Natural killer cell treated with Interleukin-12 subunit alpha and Interleukin-12 subunit beta and Interleukin-15 and Interleukin-18, amount 100 ng/mL, for 72 hours (primary cell): ENCODE data around the gene KAT14. TPM values are rescaled to one million over a fixed set of nuclear protein-coding genes. Genes with fewer than 3 reads are reported as not detected.
"Not testable (repeated sequence)": the region's sequence is repeated elsewhere in the genome, so short reads cannot be mapped to it uniquely, and the experiment has no call there.

Experiments
- ATAC-seq, 2 donors: fragments of 150-1000 bp; cut with Tn5 transposase in 1 of 2; sonication (Bioruptor Pico), chemical (Tn5 transposase) in 1 of 2; 2 replicates each; pipeline ENCODE4 v1.10.0; 2021
- DNase-seq: peaks from one replicate; pipeline ENCODE4 v3.0.0; 2022; ENCODE audit warnings: low spot score
- H3K27ac Mint-ChIP-seq, 2 donors: 1 replicate in 1 of 2; 2 replicates in 1 of 2; pipeline ENCODE4 v1.8.0; 2022; ENCODE audit warnings: mixed read lengths in 2 of 2, mild to moderate bottlenecking in 1 of 2, moderate library complexity in 1 of 2
- H3K27me3 Mint-ChIP-seq, 2 donors: 1 replicate in 1 of 2; 2 replicates in 1 of 2; pipeline ENCODE4 v1.8.0; 2022; ENCODE audit warnings: mixed read lengths in 2 of 2
- H3K36me3 Mint-ChIP-seq: one replicate; pipeline ENCODE4 v1.8.0; 2022; ENCODE audit warnings: mixed read lengths
- H3K4me1 Mint-ChIP-seq, 2 donors: 1 replicate in 1 of 2; 2 replicates in 1 of 2; pipeline ENCODE4 v1.8.0; 2022; ENCODE audit warnings: low read depth in 2 of 2, mixed read lengths in 2 of 2, mild to moderate bottlenecking in 1 of 2
- H3K4me3 Mint-ChIP-seq: one replicate; pipeline ENCODE4 v1.8.0; 2022; ENCODE audit warnings: mixed read lengths
- H3K9me3 Mint-ChIP-seq: 2 replicates; pipeline ENCODE4 v1.8.0; 2022; ENCODE audit warnings: mixed read lengths
- total RNA-seq, 2 donors: library from RNA; stranded (reverse); gene quantifications; one replicate each; pipeline ENCODE4 v1.2.3, GENCODE V29; 2022

Gene KAT14, protein sequence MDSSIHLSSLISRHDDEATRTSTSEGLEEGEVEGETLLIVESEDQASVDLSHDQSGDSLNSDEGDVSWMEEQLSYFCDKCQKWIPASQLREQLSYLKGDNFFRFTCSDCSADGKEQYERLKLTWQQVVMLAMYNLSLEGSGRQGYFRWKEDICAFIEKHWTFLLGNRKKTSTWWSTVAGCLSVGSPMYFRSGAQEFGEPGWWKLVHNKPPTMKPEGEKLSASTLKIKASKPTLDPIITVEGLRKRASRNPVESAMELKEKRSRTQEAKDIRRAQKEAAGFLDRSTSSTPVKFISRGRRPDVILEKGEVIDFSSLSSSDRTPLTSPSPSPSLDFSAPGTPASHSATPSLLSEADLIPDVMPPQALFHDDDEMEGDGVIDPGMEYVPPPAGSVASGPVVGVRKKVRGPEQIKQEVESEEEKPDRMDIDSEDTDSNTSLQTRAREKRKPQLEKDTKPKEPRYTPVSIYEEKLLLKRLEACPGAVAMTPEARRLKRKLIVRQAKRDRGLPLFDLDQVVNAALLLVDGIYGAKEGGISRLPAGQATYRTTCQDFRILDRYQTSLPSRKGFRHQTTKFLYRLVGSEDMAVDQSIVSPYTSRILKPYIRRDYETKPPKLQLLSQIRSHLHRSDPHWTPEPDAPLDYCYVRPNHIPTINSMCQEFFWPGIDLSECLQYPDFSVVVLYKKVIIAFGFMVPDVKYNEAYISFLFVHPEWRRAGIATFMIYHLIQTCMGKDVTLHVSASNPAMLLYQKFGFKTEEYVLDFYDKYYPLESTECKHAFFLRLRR
- total RNA-seq: 10 to 100 TPM; 10.6 to 11.0 TPM

DNA sequence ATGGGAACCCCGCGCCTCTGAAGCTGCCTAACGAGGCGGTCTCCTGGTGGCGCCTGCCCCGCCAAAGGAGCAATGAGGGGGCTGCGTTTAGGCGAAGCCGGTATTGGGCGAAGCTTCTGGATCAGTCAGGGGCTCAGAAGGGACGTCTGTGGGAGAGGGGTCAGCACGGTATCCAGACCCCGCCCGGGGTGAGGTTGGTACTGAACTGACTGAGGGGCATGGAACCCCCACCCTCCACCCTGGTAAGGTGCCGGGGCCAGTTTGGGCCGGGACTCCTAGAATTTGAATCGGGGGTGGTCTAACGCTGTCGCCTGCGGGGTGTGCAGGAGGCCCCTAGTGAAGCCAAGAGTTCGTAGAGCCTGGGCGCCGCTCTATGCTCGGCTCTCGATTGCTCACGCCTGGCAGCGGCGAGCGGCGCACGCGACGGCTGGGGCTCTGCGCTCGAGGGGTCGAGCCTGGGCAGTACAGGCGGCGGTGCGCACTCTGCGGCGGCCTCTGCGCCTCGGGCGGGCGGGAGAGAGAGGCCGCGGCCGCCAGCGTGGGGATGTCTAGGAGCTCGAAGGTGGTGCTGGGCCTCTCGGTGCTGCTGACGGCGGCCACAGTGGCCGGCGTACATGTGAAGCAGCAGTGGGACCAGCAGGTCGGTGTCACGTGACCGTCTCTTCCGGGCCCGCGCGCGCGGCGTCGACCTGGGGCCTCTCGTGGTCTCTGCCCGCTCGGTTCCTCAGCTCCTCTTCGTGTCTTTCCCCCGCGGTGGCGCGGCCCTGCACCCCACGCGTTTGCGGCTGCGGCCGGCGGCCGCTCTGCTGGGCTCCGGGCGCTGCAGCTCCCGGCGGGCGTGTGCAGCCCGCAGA, at the start of gene KAT14, which contains the start of gene PET117:
Gene KAT14 (plus strand): TSS at position 452 of the 854 bp plus-strand sequence. CDS start 4,798 bp downstream, outside the sequence.
Gene PET117 (plus strand): TSS at position 452 of the 854 bp plus-strand sequence. CDS start 93 bp downstream, at position 545.
- Mint-ChIP-seq H3K9me3 (no peaks in the 10 kb centered on the region), H3K27ac (peak within 1 kb of the TSS; percentile 54 to 83), H3K4me1 (peaks cover 18 to 29% of the 10 kb centered on the region in 2 donors), H3K4me3 (peak within 1 kb of the TSS; percentile 78), H3K36me3 (peaks cover 6% of the 10 kb centered on the region), H3K27me3 (peaks cover 0 to 4% of the 10 kb centered on the region in 2 donors)
- ATAC-seq (peak; percentile 95 to 96), DNase-seq (peak; percentile 95)

DNA sequence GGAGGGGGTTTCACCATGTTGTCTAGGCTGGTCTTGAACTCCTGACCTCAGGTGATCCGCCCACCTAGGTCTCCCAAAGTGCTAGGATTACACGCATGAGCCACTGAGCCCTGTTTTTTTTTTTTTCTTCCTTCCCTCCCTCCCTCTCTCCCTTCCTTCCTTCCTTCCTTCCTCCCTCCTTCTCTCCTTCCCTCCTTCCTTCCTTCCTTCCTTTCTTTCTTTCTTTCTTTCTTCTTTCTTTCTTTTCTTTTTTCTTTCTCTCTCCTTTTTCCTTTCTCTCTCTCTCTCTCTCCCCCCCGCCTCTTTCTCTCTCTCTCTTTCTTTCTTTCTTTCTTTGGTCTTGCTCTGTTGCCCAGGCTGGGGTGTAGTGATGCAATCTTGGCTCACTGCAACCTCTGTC, 49.4 kb upstream of the KAT14 start:
- not testable (repeated sequence) for ATAC-seq, H3K27ac Mint-ChIP-seq

DNA sequence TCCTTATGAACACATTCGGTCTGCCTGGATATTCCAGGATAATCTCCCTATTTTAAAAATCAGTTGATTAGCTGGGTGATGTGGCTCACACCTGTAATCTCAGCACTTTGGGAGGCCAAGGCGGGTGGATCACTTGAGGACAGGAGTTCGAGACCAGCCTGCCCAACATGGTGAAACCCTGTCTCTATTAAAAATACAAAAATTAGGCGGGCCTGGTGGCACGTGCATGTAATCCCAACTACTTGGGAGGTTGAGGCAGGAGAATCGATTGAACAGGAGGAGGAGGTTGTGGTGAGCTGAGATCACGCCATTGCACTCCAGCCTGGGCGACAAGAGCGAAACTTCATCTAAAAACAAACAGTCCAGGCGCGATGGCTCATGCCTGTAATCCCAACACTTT, 48.8 kb upstream of the KAT14 start:
- ATAC-seq, H3K4me3 Mint-ChIP-seq, H3K27ac Mint-ChIP-seq, DNase-seq, H3K4me1 Mint-ChIP-seq, H3K36me3 Mint-ChIP-seq, H3K27me3 Mint-ChIP-seq, H3K9me3 Mint-ChIP-seq: not testable (repeated sequence)

More for the DNA sequence above, 49.4 kb upstream of the KAT14 start:
- not testable (repeated sequence) for DNase-seq, H3K4me3 Mint-ChIP-seq, H3K9me3 Mint-ChIP-seq, H3K4me1 Mint-ChIP-seq, H3K27me3 Mint-ChIP-seq, H3K36me3 Mint-ChIP-seq

DNA sequence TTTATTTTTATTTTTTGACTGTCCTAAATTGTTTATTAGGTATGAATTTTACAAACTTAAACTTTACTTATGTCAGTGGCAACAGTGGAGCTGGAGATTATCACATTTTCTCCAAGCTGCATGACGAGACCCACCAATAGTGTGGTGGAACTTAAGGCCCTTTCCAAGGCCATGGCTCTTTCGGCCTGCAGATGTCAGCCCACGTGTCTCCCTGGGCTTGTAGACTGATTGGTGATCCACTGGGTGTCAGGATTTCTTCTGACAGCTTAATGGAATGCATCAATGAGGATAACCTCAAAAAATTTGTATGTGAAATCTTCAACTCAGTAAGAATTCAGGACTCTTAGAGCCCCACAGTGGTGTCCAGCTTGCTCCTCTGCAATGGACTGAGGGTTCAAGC, 47.6 kb upstream of the KAT14 start:
- Mint-ChIP-seq H3K4me1 (no peaks in the 10 kb centered on the region), H3K36me3 (no peaks in the 10 kb centered on the region), H3K27me3 (peaks cover 5 to 8% of the 10 kb centered on the region in 2 donors), H3K9me3 (no peaks in the 10 kb centered on the region), H3K4me3 (no peak overlapping the region), H3K27ac (no peak overlapping the region)
- DNase-seq: no peak
- no peak for ATAC-seq

DNA sequence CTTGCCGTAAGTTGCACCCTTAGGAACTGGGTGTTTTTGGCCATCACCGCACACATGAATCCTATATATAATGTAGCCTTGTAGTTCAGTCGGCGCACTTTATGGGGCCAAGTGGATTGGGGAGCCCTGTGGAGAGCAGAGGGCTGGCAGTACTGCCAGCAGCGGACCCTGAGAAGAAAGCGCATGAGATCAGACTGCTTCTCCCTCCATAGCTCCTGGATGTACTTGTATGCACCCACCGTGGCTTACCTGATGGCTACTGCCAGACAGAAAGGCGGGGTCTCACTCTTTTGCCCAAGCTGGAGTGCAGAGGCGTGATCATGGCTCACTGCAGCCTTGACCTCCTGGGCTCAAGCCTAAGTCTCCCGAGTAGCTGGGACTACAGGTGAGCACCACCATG, 47.2 kb upstream of the KAT14 start:
- H3K4me3 Mint-ChIP-seq: no peak overlapping the region
- no peaks in the 10 kb centered on the region for H3K9me3 Mint-ChIP-seq
- peaks cover 5 to 8% of the 10 kb centered on the region in 2 donors for H3K27me3 Mint-ChIP-seq
- H3K36me3 Mint-ChIP-seq: no peaks in the 10 kb centered on the region
- no peak for ATAC-seq
- no peak for DNase-seq
- H3K4me1 Mint-ChIP-seq: no peaks in the 10 kb centered on the region
- H3K27ac Mint-ChIP-seq: no peak overlapping the region

DNA sequence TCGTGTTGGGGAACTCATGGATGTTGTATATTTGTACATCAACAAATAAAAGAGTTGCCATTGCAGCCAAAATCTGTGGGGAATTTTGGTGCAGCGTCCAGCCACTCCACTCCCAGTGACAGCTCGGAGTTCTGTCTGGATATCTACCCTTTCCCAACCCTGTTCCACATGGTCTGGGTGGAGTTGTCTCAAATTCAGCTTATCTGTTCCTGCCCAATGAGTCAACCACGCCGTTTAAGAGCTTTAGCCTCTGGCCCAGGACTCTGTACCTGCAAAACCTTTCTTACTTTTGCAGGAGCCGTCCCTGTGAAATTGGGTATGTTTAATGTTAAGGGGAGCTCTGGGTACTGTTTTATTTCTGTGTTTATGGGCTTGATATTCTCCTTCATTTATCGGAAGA, 46.0 kb upstream of the KAT14 start:
- H3K9me3 Mint-ChIP-seq: no peaks in the 10 kb centered on the region

DNA sequence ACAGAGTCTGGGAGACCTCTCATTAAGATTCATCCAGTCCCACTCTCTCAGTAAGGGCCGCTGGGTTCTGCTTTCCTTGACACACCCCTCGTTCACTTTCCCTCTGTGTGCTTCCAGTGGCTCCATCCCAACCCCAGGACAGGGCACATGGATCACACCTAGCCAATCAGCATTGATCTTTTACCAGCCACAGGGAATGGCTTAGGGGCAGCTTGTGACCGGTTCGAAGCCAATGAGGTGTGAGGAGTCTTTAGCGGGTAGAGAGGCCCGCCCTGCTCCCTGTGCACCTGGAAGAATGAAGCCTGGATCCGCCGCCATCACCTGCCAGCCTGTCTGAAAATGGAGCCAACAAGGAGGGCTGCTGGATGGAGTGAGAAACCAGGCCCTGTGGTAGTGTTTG, 44.8 kb upstream of the KAT14 start:
- peaks cover 5 to 8% of the 10 kb centered on the region in 2 donors for H3K27me3 Mint-ChIP-seq
- H3K4me3 Mint-ChIP-seq: no peak overlapping the region
- H3K4me1 Mint-ChIP-seq: no peaks in the 10 kb centered on the region

More for the DNA sequence above, 46.0 kb upstream of the KAT14 start:
- Mint-ChIP-seq H3K27ac (no peak overlapping the region), H3K4me1 (no peaks in the 10 kb centered on the region), H3K27me3 (peaks cover 5 to 8% of the 10 kb centered on the region in 2 donors), H3K4me3 (no peak overlapping the region), H3K36me3 (no peaks in the 10 kb centered on the region)
- DNase-seq (no peak), ATAC-seq (no peak)

DNA sequence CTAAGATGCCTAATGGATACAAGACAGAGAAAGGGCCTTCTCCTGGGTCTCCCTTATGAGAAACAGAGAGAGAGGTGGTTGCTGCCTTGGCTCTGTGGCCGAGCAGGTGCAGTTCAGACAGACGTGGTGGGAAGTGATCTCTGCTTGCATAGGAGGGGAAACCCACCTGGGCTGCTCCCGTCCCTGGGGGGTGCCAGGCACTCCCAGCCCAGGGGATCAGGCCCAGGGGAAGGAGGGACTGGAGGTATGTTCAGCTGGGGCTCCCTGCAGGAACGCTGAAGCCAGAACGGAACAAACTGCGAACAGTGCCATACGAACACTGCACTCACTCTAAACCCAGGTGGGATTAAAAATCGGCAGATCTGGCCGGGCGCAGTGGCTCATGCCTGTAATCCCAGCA, 44.3 kb upstream of the KAT14 start:
- DNase-seq (no peak), ATAC-seq (no peak)
- Mint-ChIP-seq H3K9me3 (no peaks in the 10 kb centered on the region), H3K36me3 (no peaks in the 10 kb centered on the region), H3K27me3 (peaks cover 8% of the 10 kb centered on the region in 2 donors), H3K27ac (no peak overlapping the region), H3K4me1 (no peaks in the 10 kb centered on the region), H3K4me3 (no peak overlapping the region)

More for the DNA sequence above, 44.8 kb upstream of the KAT14 start:
- Mint-ChIP-seq H3K9me3 (no peaks in the 10 kb centered on the region), H3K27ac (no peak overlapping the region), H3K36me3 (no peaks in the 10 kb centered on the region)
- ATAC-seq: no peak
- DNase-seq: no peak

DNA sequence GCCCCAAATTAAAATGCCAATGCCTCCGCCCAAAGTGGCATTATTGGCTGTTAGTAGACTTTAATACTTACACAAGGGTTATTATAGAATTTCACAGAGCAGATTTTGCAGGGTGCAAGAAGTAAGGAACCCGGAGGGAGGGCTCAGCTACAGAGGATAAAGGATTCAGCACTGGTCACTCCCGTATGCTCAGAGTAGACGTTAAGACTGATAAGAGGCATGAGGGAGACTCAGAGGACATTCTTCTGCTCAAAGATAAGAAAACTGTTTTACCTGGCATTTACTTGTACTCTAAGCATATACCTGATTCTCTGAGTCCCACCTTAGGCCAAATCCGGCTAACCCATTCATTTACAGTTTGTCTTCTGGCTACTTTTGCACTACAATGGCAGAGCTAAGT, 43.5 kb upstream of the KAT14 start:
- DNase-seq: no peak
- no peak overlapping the region for H3K27ac Mint-ChIP-seq
- ATAC-seq: no peak
- no peaks in the 10 kb centered on the region for H3K4me1 Mint-ChIP-seq
- H3K9me3 Mint-ChIP-seq: no peaks in the 10 kb centered on the region
- H3K4me3 Mint-ChIP-seq: no peak overlapping the region
- H3K36me3 Mint-ChIP-seq: no peaks in the 10 kb centered on the region
- peaks cover 8 to 10% of the 10 kb centered on the region in 2 donors for H3K27me3 Mint-ChIP-seq

DNA sequence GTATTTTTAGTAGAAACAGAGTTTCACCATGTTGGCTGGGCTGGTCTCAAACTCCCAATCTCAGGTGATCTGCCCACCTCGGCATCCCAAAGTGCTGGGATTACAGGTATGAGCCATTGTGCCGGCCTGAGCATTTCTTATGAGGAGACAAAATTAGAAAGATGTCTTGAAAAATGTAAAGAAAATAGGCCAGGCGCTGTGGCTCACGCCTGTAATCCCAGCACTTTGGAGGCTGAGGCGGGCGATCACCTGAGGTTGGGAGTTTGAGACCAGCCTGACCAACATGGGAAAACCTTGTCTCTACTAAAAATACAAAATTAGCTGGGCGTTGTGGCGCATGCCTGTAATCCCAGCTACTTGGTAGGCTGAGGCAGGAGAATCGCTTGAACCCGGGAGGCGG, 37.1 kb upstream of the KAT14 start:
- not testable (repeated sequence) for DNase-seq, H3K4me1 Mint-ChIP-seq, H3K36me3 Mint-ChIP-seq, H3K4me3 Mint-ChIP-seq, H3K27ac Mint-ChIP-seq, H3K9me3 Mint-ChIP-seq, ATAC-seq
- H3K27me3 Mint-ChIP-seq: peaks cover 14 to 17% of the 10 kb centered on the region in 2 donors

DNA sequence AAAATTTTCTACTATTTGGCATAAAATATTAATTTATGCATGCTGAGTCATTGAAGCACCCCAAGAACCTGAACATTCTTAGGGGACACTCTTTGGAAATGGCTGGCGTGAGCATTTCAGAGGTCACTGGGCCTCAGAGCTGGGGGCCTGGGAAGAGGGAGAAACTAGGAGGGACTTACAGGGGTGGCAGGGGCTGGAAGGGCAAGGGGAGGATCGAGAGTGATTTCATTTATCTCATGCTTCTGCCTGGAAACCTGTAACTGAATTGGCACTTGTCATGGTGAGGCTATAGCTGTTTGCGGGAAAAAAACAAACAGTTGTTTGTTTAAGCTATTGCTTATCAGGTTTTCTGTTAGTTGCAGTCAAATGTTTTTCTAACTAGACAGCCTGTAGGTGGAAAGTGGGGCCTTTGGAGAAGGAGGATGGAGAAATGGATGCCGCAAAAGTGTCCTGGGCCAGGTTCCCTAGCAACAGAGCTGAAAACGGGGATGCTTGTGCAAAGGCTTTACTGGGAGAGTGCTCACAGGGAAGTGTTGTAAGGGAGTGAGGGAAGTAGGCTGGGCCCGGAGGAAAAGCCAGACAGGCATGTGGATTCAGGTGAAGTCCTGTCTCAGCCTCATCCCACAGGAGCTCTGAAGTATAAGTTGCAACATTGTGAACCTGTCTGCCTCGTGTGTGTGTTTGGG, 36.4 kb upstream of the KAT14 start:
- peaks cover 14 to 21% of the 10 kb centered on the region in 2 donors for H3K27me3 Mint-ChIP-seq

DNA sequence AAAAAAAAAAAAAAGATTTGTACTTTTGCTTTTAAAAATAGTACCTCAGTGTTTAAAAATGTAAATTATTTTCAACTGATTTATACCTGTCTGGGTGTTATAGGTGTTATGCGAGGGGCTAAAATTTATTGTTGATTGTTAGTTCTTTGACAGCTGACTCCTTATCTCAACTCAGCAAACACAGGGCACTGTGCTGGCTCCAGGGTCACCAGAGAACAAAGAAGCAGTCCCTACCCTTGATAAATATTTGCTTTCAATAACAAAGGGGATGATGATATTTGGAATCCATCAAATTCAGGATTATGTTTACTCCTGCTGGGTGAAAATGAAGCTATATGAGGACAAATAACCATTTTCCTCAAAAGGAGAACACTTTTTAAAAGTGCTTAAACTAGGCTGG, 34.2 kb upstream of the KAT14 start:
- H3K36me3 Mint-ChIP-seq: no peaks in the 10 kb centered on the region
- peaks cover 21 to 24% of the 10 kb centered on the region in 2 donors for H3K27me3 Mint-ChIP-seq
- ATAC-seq (no peak), DNase-seq (no peak)
- no peaks in the 10 kb centered on the region for H3K9me3 Mint-ChIP-seq
- H3K4me3 Mint-ChIP-seq: no peak overlapping the region
- H3K27ac Mint-ChIP-seq: no peak overlapping the region
- H3K4me1 Mint-ChIP-seq: no peaks in the 10 kb centered on the region

More for the DNA sequence above, 36.4 kb upstream of the KAT14 start:
- no peak overlapping the region for H3K27ac Mint-ChIP-seq
- no peaks in the 10 kb centered on the region for H3K9me3 Mint-ChIP-seq
- DNase-seq: no peak
- no peaks in the 10 kb centered on the region for H3K4me1 Mint-ChIP-seq
- H3K4me3 Mint-ChIP-seq: no peak overlapping the region
- ATAC-seq: no peak
- H3K36me3 Mint-ChIP-seq: no peaks in the 10 kb centered on the region

DNA sequence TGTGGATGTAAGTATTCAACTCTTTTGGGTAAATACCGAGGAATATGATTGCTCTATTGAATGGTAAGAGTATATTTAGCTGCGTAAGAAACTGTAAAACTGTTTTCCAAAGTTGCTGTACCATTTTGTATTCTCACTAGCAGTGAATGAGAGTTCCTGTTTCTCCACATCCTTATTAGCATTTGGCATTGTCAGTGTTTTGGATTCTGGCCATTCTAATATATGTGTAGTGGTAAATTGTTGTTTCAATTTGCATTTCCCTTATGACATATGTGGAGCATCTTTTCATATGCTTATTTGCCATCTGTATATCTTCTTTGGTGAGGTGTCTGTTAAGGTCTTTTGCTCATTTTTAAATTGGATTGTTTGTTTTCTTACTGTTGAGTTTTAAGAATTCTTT, 29.3 kb upstream of the KAT14 start:
- DNase-seq (no peak), ATAC-seq (no peak)
- Mint-ChIP-seq H3K4me3 (no peak overlapping the region), H3K36me3 (no peaks in the 10 kb centered on the region), H3K9me3 (no peaks in the 10 kb centered on the region), H3K4me1 (no peaks in the 10 kb centered on the region), H3K27me3 (peaks cover 10 to 22% of the 10 kb centered on the region in 2 donors), H3K27ac (no peak overlapping the region)
